Measurements from ENCODE around the gene CPXM2. TPM values are rescaled to one million over a fixed set of nuclear protein-coding genes. Genes with fewer than 3 reads are reported as not detected.

CPXM2 gene
- total RNA-seq, 2 experiments from 2014 or later = not detected

DNA sequence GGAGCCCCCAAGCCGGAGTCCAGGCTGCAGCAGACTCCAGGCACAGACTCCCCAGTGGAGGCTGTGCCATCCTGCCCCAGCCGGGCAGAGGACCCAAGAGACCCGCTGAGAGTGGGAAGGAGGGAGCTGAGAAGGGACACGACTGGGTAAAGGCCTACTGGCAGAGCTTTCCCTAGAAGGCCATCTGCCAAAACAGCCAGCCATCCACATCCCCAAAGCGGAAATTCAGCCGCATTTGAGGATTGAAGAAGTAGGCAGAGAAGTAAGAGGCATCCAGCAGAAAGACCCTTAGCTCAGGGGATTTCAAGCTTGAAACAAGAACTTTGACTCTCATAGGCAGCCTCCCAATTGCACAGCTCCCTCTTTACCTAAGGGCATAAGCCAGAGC is 857 bp downstream of the CPXM2 start:
- no peak overlapping the region for H3K27ac Mint-ChIP-seq
- ChIA-PET POLR2A (no interaction called here), CTCF (no interaction called here)
- no peak overlapping the region for H3K4me3 Mint-ChIP-seq
- no peaks in the 10 kb centered on the region for H3K4me1 Mint-ChIP-seq
- DNase-seq = no peak
- H3K9me3 Mint-ChIP-seq = no peaks in the 10 kb centered on the region
- no peaks in the 10 kb centered on the region for H3K36me3 Mint-ChIP-seq (ENCODE audit: low read depth)
- H3K27me3 Mint-ChIP-seq = peaks cover 16% of the 10 kb centered on the region

GRCh38 chr10:123890226-123890625 is 1.4 kb downstream of the CPXM2 start:
- DNase-seq = no peak
- POLR2A ChIA-PET = no interaction called here
- H3K36me3 Mint-ChIP-seq (ENCODE audit: low read depth) = no peaks in the 10 kb centered on the region
- H3K27me3 Mint-ChIP-seq = peaks cover 16% of the 10 kb centered on the region
- H3K4me1 Mint-ChIP-seq = no peaks in the 10 kb centered on the region
- H3K4me3 Mint-ChIP-seq = no peak overlapping the region
- no peaks in the 10 kb centered on the region for H3K9me3 Mint-ChIP-seq
- CTCF ChIA-PET = no interaction called here
- no peak overlapping the region for H3K27ac Mint-ChIP-seq

DNA sequence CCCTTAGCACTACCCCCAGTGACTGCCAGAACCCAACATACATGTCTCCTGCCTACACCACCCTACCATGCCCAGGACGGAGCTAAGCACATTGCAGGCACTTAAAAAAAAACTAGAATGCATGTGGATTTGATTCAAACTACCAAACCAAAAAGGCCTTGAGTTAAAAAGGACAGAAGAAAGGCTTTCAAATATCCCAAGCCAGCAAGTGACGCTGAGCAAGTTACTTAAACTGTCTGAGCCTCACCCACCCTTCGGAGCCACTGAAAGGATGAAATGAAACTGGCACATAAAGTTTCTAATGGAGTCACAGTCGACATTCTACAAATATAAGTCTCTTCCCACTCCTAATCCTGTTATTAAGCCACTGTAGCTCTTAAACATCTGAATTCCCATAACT is 1.8 kb downstream of the CPXM2 start:
- Mint-ChIP-seq H3K27me3 (peaks cover 16% of the 10 kb centered on the region), H3K9me3 (no peaks in the 10 kb centered on the region), H3K4me1 (no peaks in the 10 kb centered on the region), H3K4me3 (no peak overlapping the region), H3K36me3 (ENCODE audit: low read depth) (no peaks in the 10 kb centered on the region), H3K27ac (no peak overlapping the region)
- ChIA-PET POLR2A (no interaction called here), CTCF (no interaction called here)
- DNase-seq = no peak

- Mint-ChIP-seq H3K4me3 (no peak overlapping the region), H3K9me3 (no peaks in the 10 kb centered on the region), H3K27ac (no peak overlapping the region), H3K36me3 (ENCODE audit: low read depth) (no peaks in the 10 kb centered on the region), H3K4me1 (no peaks in the 10 kb centered on the region), H3K27me3 (peaks cover 16% of the 10 kb centered on the region)
- DNase-seq = no peak
- CTCF ChIA-PET = no interaction called here
- POLR2A ChIA-PET = no interaction called here
These were observed 2.9 kb downstream of the CPXM2 start for GRCh38 chr10:123888751-123889150.

GRCh38 chr10:123888256-123888655 is 3.4 kb downstream of the CPXM2 start:
- no peaks in the 10 kb centered on the region for H3K9me3 Mint-ChIP-seq
- DNase-seq = no peak
- H3K27ac Mint-ChIP-seq = no peak overlapping the region
- H3K36me3 Mint-ChIP-seq (ENCODE audit: low read depth) = no peaks in the 10 kb centered on the region
- H3K4me1 Mint-ChIP-seq = no peaks in the 10 kb centered on the region
- ChIA-PET POLR2A (no interaction called here), CTCF (no interaction called here)
- no peak overlapping the region for H3K4me3 Mint-ChIP-seq
- peaks cover 16% of the 10 kb centered on the region for H3K27me3 Mint-ChIP-seq

GRCh38 chr10:123886292-123886691 is 5.3 kb downstream of the CPXM2 start:
- H3K27me3 Mint-ChIP-seq = peaks cover 16% of the 10 kb centered on the region
- H3K9me3 Mint-ChIP-seq = no peaks in the 10 kb centered on the region
- POLR2A ChIA-PET = no interaction called here
- H3K4me3 Mint-ChIP-seq = no peak overlapping the region
- H3K4me1 Mint-ChIP-seq = no peaks in the 10 kb centered on the region
- no peak for DNase-seq
- no peaks in the 10 kb centered on the region for H3K36me3 Mint-ChIP-seq (ENCODE audit: low read depth)
- CTCF ChIA-PET = no interaction called here
- no peak overlapping the region for H3K27ac Mint-ChIP-seq

- Mint-ChIP-seq H3K36me3 (ENCODE audit: low read depth) (no peaks in the 10 kb centered on the region), H3K4me3 (no peak overlapping the region), H3K9me3 (no peaks in the 10 kb centered on the region), H3K4me1 (no peaks in the 10 kb centered on the region), H3K27ac (no peak overlapping the region), H3K27me3 (peaks cover 11% of the 10 kb centered on the region)
- ChIA-PET POLR2A (no interaction called here), CTCF (no interaction called here)
- DNase-seq = no peak
These were observed 6.0 kb downstream of the CPXM2 start for GRCh38 chr10:123885406-123886170.

GRCh38 chr10:123884907-123885381 is 6.7 kb downstream of the CPXM2 start:
- H3K27me3 Mint-ChIP-seq = peaks cover 4% of the 10 kb centered on the region
- no peaks in the 10 kb centered on the region for H3K9me3 Mint-ChIP-seq
- no peak overlapping the region for H3K27ac Mint-ChIP-seq
- no peaks in the 10 kb centered on the region for H3K4me1 Mint-ChIP-seq
- ChIA-PET CTCF (no interaction called here), POLR2A (no interaction called here)
- no peak for DNase-seq
- H3K36me3 Mint-ChIP-seq (ENCODE audit: low read depth) = no peaks in the 10 kb centered on the region
- H3K4me3 Mint-ChIP-seq = no peak overlapping the region

- Mint-ChIP-seq H3K9me3 (no peaks in the 10 kb centered on the region), H3K36me3 (ENCODE audit: low read depth) (no peaks in the 10 kb centered on the region), H3K4me1 (no peaks in the 10 kb centered on the region), H3K4me3 (no peak overlapping the region), H3K27ac (no peak overlapping the region), H3K27me3 (peaks cover 2% of the 10 kb centered on the region)
- ChIA-PET CTCF (no interaction called here), POLR2A (no interaction called here)
- DNase-seq = no peak
These were observed 7.2 kb downstream of the CPXM2 start for GRCh38 chr10:123884351-123884906.

- H3K9me3 Mint-ChIP-seq = no peaks in the 10 kb centered on the region
- no peaks in the 10 kb centered on the region for H3K36me3 Mint-ChIP-seq (ENCODE audit: low read depth)
- H3K4me1 Mint-ChIP-seq = no peaks in the 10 kb centered on the region
- H3K27ac Mint-ChIP-seq = no peak overlapping the region
- ChIA-PET POLR2A (no interaction called here), CTCF (no interaction called here)
- peaks cover 2% of the 10 kb centered on the region for H3K27me3 Mint-ChIP-seq
- no peak overlapping the region for H3K4me3 Mint-ChIP-seq
- DNase-seq = no peak
These were observed 7.8 kb downstream of the CPXM2 start for GRCh38 chr10:123883673-123884320.

DNA sequence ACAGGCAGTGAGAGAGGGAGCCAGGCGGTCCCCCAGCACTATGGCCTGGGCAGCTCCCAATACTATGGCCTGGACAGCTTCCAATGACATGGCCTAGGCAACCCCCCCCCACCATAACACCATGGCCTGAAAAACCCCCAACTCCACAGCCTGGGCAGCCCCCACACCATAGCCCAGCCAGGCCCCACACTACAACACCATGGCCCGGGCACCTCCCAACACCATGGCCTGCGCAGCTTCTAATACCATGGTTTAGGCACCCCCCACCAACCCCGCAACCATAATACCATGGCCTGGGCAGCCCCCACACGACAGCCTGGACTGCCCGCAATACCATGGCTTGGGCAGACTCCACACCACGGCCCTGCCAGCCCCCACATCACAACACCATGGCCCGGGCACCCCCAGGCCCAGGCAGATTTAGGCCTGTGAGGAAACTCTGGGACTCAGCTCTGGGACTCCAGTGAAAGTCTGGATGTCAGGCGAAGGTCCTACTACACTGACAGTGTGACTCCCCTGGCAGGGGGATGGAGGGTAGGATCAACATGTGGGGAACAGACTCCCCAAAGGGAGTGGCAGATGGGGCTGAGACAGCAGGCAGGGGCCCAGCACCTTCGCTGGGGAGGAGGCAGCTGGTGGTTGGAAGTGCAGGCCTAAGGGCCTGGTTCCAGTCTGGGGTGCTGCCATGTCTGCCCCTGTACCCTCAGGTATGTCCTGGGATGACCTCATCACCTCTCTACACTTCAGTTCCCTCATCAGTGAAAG is 8.7 kb downstream of the CPXM2 start:
- H3K27me3 Mint-ChIP-seq = no peaks in the 10 kb centered on the region
- H3K9me3 Mint-ChIP-seq = no peaks in the 10 kb centered on the region
- no peak overlapping the region for H3K4me3 Mint-ChIP-seq
- ChIA-PET POLR2A (no interaction called here), CTCF (no interaction called here)
- H3K27ac Mint-ChIP-seq = no peak overlapping the region
- H3K4me1 Mint-ChIP-seq = no peaks in the 10 kb centered on the region
- no peak for DNase-seq
- H3K36me3 Mint-ChIP-seq (ENCODE audit: low read depth) = no peaks in the 10 kb centered on the region

DNA sequence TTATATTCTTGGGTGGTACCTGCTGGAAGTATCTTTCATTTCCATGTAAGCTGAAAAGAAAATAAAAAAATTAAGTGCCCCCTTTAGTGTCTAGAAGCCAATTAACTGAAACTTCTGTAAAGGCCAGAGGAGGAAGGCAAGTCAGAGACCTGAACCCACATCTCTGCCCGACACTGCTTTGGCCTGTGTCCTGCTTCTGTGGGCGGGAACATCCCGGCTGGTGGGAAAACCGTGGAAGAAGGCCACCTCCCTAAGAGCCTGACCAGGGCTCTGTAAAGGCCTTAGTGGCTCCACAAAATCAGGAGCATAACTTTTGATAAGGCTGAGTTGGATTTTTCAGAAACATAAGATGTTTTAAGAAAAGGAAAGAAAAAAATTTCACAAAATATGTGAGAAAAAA is 9.4 kb downstream of the CPXM2 start:
- Mint-ChIP-seq H3K4me1 (no peaks in the 10 kb centered on the region), H3K9me3 (no peaks in the 10 kb centered on the region), H3K27ac (no peak overlapping the region), H3K27me3 (no peaks in the 10 kb centered on the region), H3K36me3 (ENCODE audit: low read depth) (no peaks in the 10 kb centered on the region), H3K4me3 (no peak overlapping the region)
- POLR2A ChIA-PET = no interaction called here
- CTCF ChIA-PET = no interaction called here
- no peak for DNase-seq

- no peaks in the 10 kb centered on the region for H3K27me3 Mint-ChIP-seq
- H3K4me3 Mint-ChIP-seq = no peak overlapping the region
- H3K4me1 Mint-ChIP-seq = no peaks in the 10 kb centered on the region
- no peaks in the 10 kb centered on the region for H3K36me3 Mint-ChIP-seq (ENCODE audit: low read depth)
- H3K27ac Mint-ChIP-seq = no peak overlapping the region
- ChIA-PET POLR2A (no interaction called here), CTCF (interaction anchor here (0.7 kb wide), 1 partner anchor 31 kb away, joined by 3 read pairs; no protein-coding TSS in a partner anchor)
- DNase-seq = no peak
- H3K9me3 Mint-ChIP-seq = no peaks in the 10 kb centered on the region
These were observed 11.9 kb downstream of the CPXM2 start for GRCh38 chr10:123879606-123880257.

Data from activated CD4-positive, alpha-beta T cell treated with anti-CD3 and anti-CD28 coated beads, Interleukin-2, amount 10 ng/mL, durations not matched to agents 7 days and 5 days (primary cell).